AG09309 (cell line): ENCODE measurements around the gene ZNF518A.
A peak's percentile ranks its signal among the peaks of the same experiment; 100 is the strongest.

Experiments used
- DNase-seq: peaks from one replicate; pipeline ENCODE4 v3.0.0-alpha.2; 2010; ENCODE audit warnings: low read depth
- H3K4me3 ChIP-seq: 2 replicates; pipeline ENCODE4 v1.5.1; 2011; ENCODE audit warnings: mild to moderate bottlenecking, low read depth, low read length, moderate library complexity; ENCODE audit not compliant: control insufficient read depth
- CTCF ChIP-seq: IDR thresholded peaks from 2 replicates; pipeline ENCODE4 v1.5.1; 2011; ENCODE audit warnings: mild to moderate bottlenecking, low read depth, low read length, inconsistent platforms; ENCODE audit not compliant: insufficient read depth, control insufficient read depth; ENCODE audit errors: missing control alignments

The ZNF518A gene

GRCh38 chr10:96129387-96130325, at the start of gene ZNF518A:
Gene ZNF518A (plus strand): TSS chr10:96130297. CDS start chr10:96156323, 26,026 bp downstream.
- peak; percentile 97 for DNase-seq
- H3K4me3 ChIP-seq, result peak within 1 kb of the TSS; percentile 82
- no peak for TF ChIP-seq CTCF

- no peak overlapping the region for H3K4me3 ChIP-seq
- no peak for TF ChIP-seq CTCF
- DNase-seq, result no peak
These were observed 47.9 kb upstream of the ZNF518A start for GRCh38 chr10:96082153-96082552.

- H3K4me3 ChIP-seq, result no peak overlapping the region
- no peak for TF ChIP-seq CTCF
These were observed 47.3 kb upstream of the ZNF518A start for GRCh38 chr10:96082748-96083147.

GRCh38 chr10:96089116-96089515, 41.0 kb upstream of the ZNF518A start:
- no peak for TF ChIP-seq CTCF
- no peak overlapping the region; the same call in 1 of the 2 replicates for H3K4me3 ChIP-seq
- DNase-seq, result no peak

More at GRCh38 chr10:96082748-96083147, 47.3 kb upstream of the ZNF518A start:
- DNase-seq, result no peak

GRCh38 chr10:96089670-96090462, 40.2 kb upstream of the ZNF518A start:
- peak overlapping the region; percentile 69 for H3K4me3 ChIP-seq
- peak; percentile 91 for DNase-seq
- TF ChIP-seq CTCF, result no peak

GRCh38 chr10:96090463-96090800, 39.7 kb upstream of the ZNF518A start:
- H3K4me3 ChIP-seq, result peak overlapping the region; percentile 69
- no peak for TF ChIP-seq CTCF
- DNase-seq, result no peak
